EL (cell line): ENCODE measurements around the gene HSPBP1.

Experiments used
- DNase-seq: peaks from one replicate; pipeline ENCODE4 v3.0.0-alpha.2; 2016

HSPBP1 gene

GRCh38 chr19:55273978-55274707 is 5.8 kb downstream of the HSPBP1 start:
- no peak for DNase-seq

GRCh38 chr19:55272142-55272541 is 7.8 kb downstream of the HSPBP1 start:
- no peak for DNase-seq

GRCh38 chr19:55270172-55270942 is 9.6 kb downstream of the HSPBP1 start:
- no peak for DNase-seq

GRCh38 chr19:55269299-55269698 is 10.6 kb downstream of the HSPBP1 start:
- no peak for DNase-seq

GRCh38 chr19:55266840-55267239 is 13.1 kb downstream of the HSPBP1 start:
- no peak for DNase-seq

- DNase-seq, result no peak
These were observed 13.5 kb downstream of the HSPBP1 start for GRCh38 chr19:55266404-55266803.

- DNase-seq, result no peak
These were observed 14.1 kb downstream of the HSPBP1 start for GRCh38 chr19:55265723-55266386.

- DNase-seq, result no peak
These were observed 14.7 kb downstream of the HSPBP1 start for GRCh38 chr19:55265173-55265572.

GRCh38 chr19:55264531-55264930 is 15.4 kb downstream of the HSPBP1 start:
- no peak for DNase-seq

- DNase-seq, result no peak
These were observed 17.6 kb downstream of the HSPBP1 start for GRCh38 chr19:55262359-55262758.

GRCh38 chr19:55261671-55262126 is 18.2 kb downstream of the HSPBP1 start:
- DNase-seq, result no peak

- DNase-seq, result no peak
These were observed 20.2 kb downstream of the HSPBP1 start for GRCh38 chr19:55259540-55260210.

- DNase-seq, result peak; percentile 100
These were observed 20.9 kb downstream of the HSPBP1 start, which contains the start of gene PPP6R1 for GRCh38 chr19:55258828-55259539. TSS of gene PPP6R1 (minus strand) at chr19:55259017. CDS start at chr19:55247103, 11,914 bp downstream.

GRCh38 chr19:55258476-55258827 is 21.5 kb downstream of the HSPBP1 start:
- no peak for DNase-seq

GRCh38 chr19:55257461-55258420 is 22.2 kb downstream of the HSPBP1 start:
- DNase-seq, result peak; percentile 44

GRCh38 chr19:55256562-55257460 is 23.1 kb downstream of the HSPBP1 start:
- DNase-seq, result no peak

GRCh38 chr19:55255618-55256423 is 24.1 kb downstream of the HSPBP1 start:
- DNase-seq, result peak; percentile 47

GRCh38 chr19:55254625-55254977 is 25.3 kb downstream of the HSPBP1 start:
- no peak for DNase-seq
